ENCODE results near the gene PLCB4. TPM values are rescaled to one million over a fixed set of nuclear protein-coding genes. Genes with fewer than 3 reads are reported as not detected.

PLCB4 gene
- total and polyA plus RNA-seq, 2 experiments from 2014 or later = 31.6 to 39.2 TPM

- no peaks in the 10 kb centered on the region for H3K9me3 ChIP-seq (ENCODE audit: low read depth)
- no peak for TF ChIP-seq CTCF (IDR thresholded peaks at IDR 0.05; ENCODE audit: low read depth, low read length)
- H3K4me1 ChIP-seq (ENCODE audit: low read depth) = no peaks in the 10 kb centered on the region
- no peak overlapping the region for H3K4me3 ChIP-seq
- H3K27me3 ChIP-seq = no peaks in the 10 kb centered on the region
- DNase-seq (ENCODE audit: low read depth in 1 of 2, low spot score in 1 of 2) = no peak
- H3K36me3 ChIP-seq = no peaks in the 10 kb centered on the region
- H3K27ac ChIP-seq = no peak overlapping the region
These were observed 177.8 kb downstream of the PLCB4 start for GRCh38 chr20:9246731-9247130.

GRCh38 chr20:9250511-9250910 lies 181.6 kb downstream of the PLCB4 start:
- no peaks in the 10 kb centered on the region for H3K27me3 ChIP-seq
- no peaks in the 10 kb centered on the region for H3K4me1 ChIP-seq (ENCODE audit: low read depth)
- no peaks in the 10 kb centered on the region for H3K36me3 ChIP-seq
- DNase-seq (ENCODE audit: low read depth in 1 of 2, low spot score in 1 of 2) = no peak
- no peak overlapping the region for H3K4me3 ChIP-seq
- no peak overlapping the region for H3K27ac ChIP-seq
- H3K9me3 ChIP-seq (ENCODE audit: low read depth) = no peaks in the 10 kb centered on the region
- no peak for TF ChIP-seq CTCF (IDR thresholded peaks at IDR 0.05; ENCODE audit: low read depth, low read length)

- TF ChIP-seq CTCF (IDR thresholded peaks at IDR 0.05; ENCODE audit: low read depth, low read length) = no peak
- no peak for DNase-seq (ENCODE audit: low read depth in 1 of 2, low spot score in 1 of 2)
- Histone ChIP-seq H3K4me3 (no peak overlapping the region), H3K4me1 (ENCODE audit: low read depth) (no peaks in the 10 kb centered on the region), H3K27ac (no peak overlapping the region), H3K9me3 (ENCODE audit: low read depth) (no peaks in the 10 kb centered on the region), H3K27me3 (no peaks in the 10 kb centered on the region), H3K36me3 (no peaks in the 10 kb centered on the region)
These were observed 184.2 kb downstream of the PLCB4 start for GRCh38 chr20:9253006-9253539.

- H3K27ac ChIP-seq = no peak overlapping the region
- DNase-seq (ENCODE audit: low read depth in 1 of 2, low spot score in 1 of 2) = no peak
- no peak overlapping the region for H3K4me3 ChIP-seq
- no peaks in the 10 kb centered on the region for H3K36me3 ChIP-seq
- H3K27me3 ChIP-seq = no peaks in the 10 kb centered on the region
- no peaks in the 10 kb centered on the region for H3K9me3 ChIP-seq (ENCODE audit: low read depth)
- no peaks in the 10 kb centered on the region for H3K4me1 ChIP-seq (ENCODE audit: low read depth)
- no peak for TF ChIP-seq CTCF (IDR thresholded peaks at IDR 0.05; ENCODE audit: low read depth, low read length)
These were observed 186.3 kb downstream of the PLCB4 start for GRCh38 chr20:9255171-9255570.

- Histone ChIP-seq H3K9me3 (ENCODE audit: low read depth) (no peaks in the 10 kb centered on the region), H3K4me1 (ENCODE audit: low read depth) (no peaks in the 10 kb centered on the region), H3K27me3 (no peaks in the 10 kb centered on the region), H3K36me3 (no peaks in the 10 kb centered on the region), H3K4me3 (no peak overlapping the region), H3K27ac (no peak overlapping the region)
- DNase-seq (ENCODE audit: low read depth in 1 of 2, low spot score in 1 of 2) = no peak
- no peak for TF ChIP-seq CTCF (IDR thresholded peaks at IDR 0.05; ENCODE audit: low read depth, low read length)
These were observed 187.5 kb downstream of the PLCB4 start for GRCh38 chr20:9256393-9256792.

GRCh38 chr20:9258901-9259300 lies 190.0 kb downstream of the PLCB4 start:
- Histone ChIP-seq H3K4me3 (no peak overlapping the region), H3K27ac (no peak overlapping the region), H3K27me3 (no peaks in the 10 kb centered on the region), H3K9me3 (ENCODE audit: low read depth) (no peaks in the 10 kb centered on the region), H3K36me3 (no peaks in the 10 kb centered on the region), H3K4me1 (ENCODE audit: low read depth) (peaks cover 18% of the 10 kb centered on the region)
- no peak for DNase-seq (ENCODE audit: low read depth in 1 of 2, low spot score in 1 of 2)
- TF ChIP-seq CTCF (IDR thresholded peaks at IDR 0.05; ENCODE audit: low read depth, low read length) = no peak

All from cardiac muscle cell (in vitro differentiated cells and primary cell).